Caco-2 (cell line): ENCODE data around the gene CEP19. TPM values are rescaled to one million over a fixed set of nuclear protein-coding genes. Genes with fewer than 3 reads are reported as not detected.

Experiments used
- BruUV-seq: library from RNA; stranded (reverse); fragments of 400-500 nt; replicated peaks from 2 replicates; lab custom pipeline; 2021; lab: Mats Ljungman, UMichigan
- CTCF ChIA-PET: fragments of 300-600 bp; sonication (Branson Sonifier 250); formaldehyde crosslinking; loops from one replicate; lab custom pipeline; 2022; ENCODE audit warnings: antibody characterized with exemption; lab: Charles Lee
- POLR2A ChIA-PET: fragments of 300-600 bp; sonication (Branson Sonifier 250); formaldehyde crosslinking; loops from one replicate; lab custom pipeline; 2022; ENCODE audit warnings: antibody characterized with exemption; lab: Charles Lee
- DNase-seq, 2 experiments: peaks; one replicate each; pipeline versions ENCODE4 v3.0.0 to v3.0.0-alpha.2; 2020 to 2022
- H3K27me3 ChIP-seq: replicated peaks from 2 replicates; pipeline ENCODE4 v1.6.0; 2011; ENCODE audit warnings: low read length; ENCODE audit not compliant: control insufficient read depth, insufficient read depth
- H3K36me3 ChIP-seq: 2 replicates; pipeline ENCODE4 v1.5.1; 2011; ENCODE audit warnings: low read length; ENCODE audit not compliant: control insufficient read depth, insufficient read depth
- H3K4me1 ChIP-seq: fragments of 250-450 bp; sonication (Bioruptor Pico); 2 replicates; pipeline ENCODE4 v1.5.1; 2020; ENCODE audit warnings: mild to moderate bottlenecking
- H3K4me3 ChIP-seq: 2 replicates; pipeline ENCODE4 v1.5.1; 2011; ENCODE audit warnings: low read depth, mild to moderate bottlenecking, control low read depth, low read length
- H3K9me3 ChIP-seq: fragments of 250-450 bp; sonication (Bioruptor Pico); 2 replicates; pipeline ENCODE4 v1.5.1; 2020; ENCODE audit warnings: mild to moderate bottlenecking, moderate library complexity
- H3K27ac Mint-ChIP-seq: one replicate; pipeline ENCODE4 v1.8.0; 2022; ENCODE audit warnings: mixed read lengths; ENCODE audit not compliant: unreplicated experiment
- H3K27me3 Mint-ChIP-seq: one replicate; pipeline ENCODE4 v1.8.0; 2022; ENCODE audit warnings: mixed read lengths; ENCODE audit not compliant: insufficient read depth, unreplicated experiment
- H3K36me3 Mint-ChIP-seq: one replicate; pipeline ENCODE4 v1.8.0; 2022; ENCODE audit warnings: mild to moderate bottlenecking, mixed read lengths; ENCODE audit not compliant: insufficient read depth, unreplicated experiment
- H3K4me1 Mint-ChIP-seq: one replicate; pipeline ENCODE4 v1.8.0; 2022; ENCODE audit warnings: low read depth, mixed read lengths; ENCODE audit not compliant: unreplicated experiment
- H3K4me3 Mint-ChIP-seq: one replicate; pipeline ENCODE4 v1.8.0; 2022; ENCODE audit warnings: mild to moderate bottlenecking, moderate library complexity, mixed read lengths; ENCODE audit not compliant: unreplicated experiment
- H3K9me3 Mint-ChIP-seq: one replicate; pipeline ENCODE4 v1.8.0; 2022; ENCODE audit warnings: mixed read lengths; ENCODE audit not compliant: unreplicated experiment
- CTCF ChIP-seq, 2 experiments: fragments of 200-600 bp in 1 of 2; IDR thresholded peaks; 1 replicate in 1 of 2; 2 replicates in 1 of 2; pipeline versions ENCODE4 v1.5.1 to v1.8.0; 2011 to 2022; ENCODE audit warnings: antibody characterized with exemption in 1 of 2, control low read depth in 1 of 2, inconsistent platforms in 1 of 2, low read depth in 1 of 2, low read length in 1 of 2, mild to moderate bottlenecking in 1 of 2, moderate library complexity in 1 of 2; ENCODE audit not compliant: insufficient read depth in 1 of 2, severe bottlenecking in 1 of 2, unreplicated experiment in 1 of 2
- intact Hi-C: fragments of 100-400 bp; cut with micrococcal nuclease; formaldehyde crosslinking; loops from one replicate; pipeline ENCODE4 v1.10.0; 2022; ENCODE audit not compliant: unreplicated experiment
- total RNA-seq: library from RNA; stranded (reverse); gene quantifications from 2 replicates; pipeline ENCODE4 v1.2.3, GENCODE V29; 2022

CEP19 gene
- total RNA-seq, 1 experiment from 2014 or later: 1.7 TPM

DNA sequence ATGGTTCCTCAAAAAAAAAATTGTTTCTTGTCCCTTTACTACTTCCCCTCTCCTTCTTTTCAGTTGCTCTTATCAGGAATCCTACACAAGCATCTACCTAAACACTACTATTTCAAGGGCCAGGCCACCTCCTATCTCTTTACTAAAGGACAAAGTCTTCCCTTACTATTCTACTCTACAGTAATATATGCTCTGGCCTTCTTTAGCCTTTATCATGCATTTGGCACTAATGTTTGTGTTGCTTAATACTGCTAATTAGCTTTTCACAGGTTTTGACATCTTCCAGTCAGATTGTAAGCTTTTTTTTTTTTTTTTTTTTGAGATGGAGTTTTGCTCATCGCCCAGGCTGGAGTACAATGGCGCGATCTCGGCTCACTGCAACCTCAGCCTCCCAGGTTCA lies 5.3 kb downstream of the CEP19 start:
- POLR2A ChIA-PET: no interaction called here
- no peaks in the 10 kb centered on the region for H3K4me1 ChIP-seq
- no peaks in the 10 kb centered on the region for H3K27me3 ChIP-seq
- Mint-ChIP-seq H3K9me3 (no peaks in the 10 kb centered on the region), H3K4me1 (no peaks in the 10 kb centered on the region), H3K27ac (no peak overlapping the region), H3K27me3 (no peaks in the 10 kb centered on the region), H3K36me3 (no peaks in the 10 kb centered on the region), H3K4me3 (no peak overlapping the region)
- no peak for TF ChIP-seq CTCF (IDR thresholded peaks at IDR 0.05; ENCODE audit: insufficient read depth in 1 of 2, low read depth in 1 of 2, low read length in 1 of 2, severe bottlenecking in 1 of 2, unreplicated experiment in 1 of 2)
- no peaks in the 10 kb centered on the region for H3K9me3 ChIP-seq
- intact Hi-C loops: no loop called here
- BruUV-seq: no TSS peak
- CTCF ChIA-PET: no interaction called here
- H3K36me3 ChIP-seq: no peaks in the 10 kb centered on the region
- H3K4me3 ChIP-seq: no peak overlapping the region
- no peak for DNase-seq

DNA sequence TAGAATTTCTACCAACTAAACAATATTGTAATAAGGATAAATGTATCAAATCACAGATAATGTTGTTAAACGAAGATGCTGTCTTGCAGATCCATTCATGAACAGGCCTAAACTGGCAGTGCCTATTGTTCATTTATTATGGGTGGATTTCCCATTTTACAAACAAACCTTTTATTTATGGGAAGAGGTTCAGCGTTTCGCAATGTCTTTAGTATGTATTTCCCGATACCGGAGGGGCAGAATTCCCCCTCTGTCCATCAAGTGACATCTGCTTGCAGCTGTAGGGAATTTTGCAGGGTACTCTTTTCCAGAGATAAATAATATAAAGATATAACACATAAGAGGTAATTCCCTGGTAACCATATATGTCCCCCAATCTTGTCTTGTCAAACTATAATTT lies 5.7 kb downstream of the CEP19 start:
- Mint-ChIP-seq H3K27ac (no peak overlapping the region), H3K36me3 (no peaks in the 10 kb centered on the region), H3K4me3 (no peak overlapping the region), H3K27me3 (no peaks in the 10 kb centered on the region), H3K4me1 (no peaks in the 10 kb centered on the region), H3K9me3 (no peaks in the 10 kb centered on the region)
- Histone ChIP-seq H3K9me3 (no peaks in the 10 kb centered on the region), H3K4me3 (no peak overlapping the region), H3K36me3 (no peaks in the 10 kb centered on the region), H3K4me1 (no peaks in the 10 kb centered on the region), H3K27me3 (no peaks in the 10 kb centered on the region)
- no peak for TF ChIP-seq CTCF (IDR thresholded peaks at IDR 0.05; ENCODE audit: insufficient read depth in 1 of 2, low read depth in 1 of 2, low read length in 1 of 2, severe bottlenecking in 1 of 2, unreplicated experiment in 1 of 2)
- no peak for DNase-seq
- POLR2A ChIA-PET: no interaction called here
- CTCF ChIA-PET: no interaction called here
- intact Hi-C loops: no loop called here
- BruUV-seq: no TSS peak

DNA sequence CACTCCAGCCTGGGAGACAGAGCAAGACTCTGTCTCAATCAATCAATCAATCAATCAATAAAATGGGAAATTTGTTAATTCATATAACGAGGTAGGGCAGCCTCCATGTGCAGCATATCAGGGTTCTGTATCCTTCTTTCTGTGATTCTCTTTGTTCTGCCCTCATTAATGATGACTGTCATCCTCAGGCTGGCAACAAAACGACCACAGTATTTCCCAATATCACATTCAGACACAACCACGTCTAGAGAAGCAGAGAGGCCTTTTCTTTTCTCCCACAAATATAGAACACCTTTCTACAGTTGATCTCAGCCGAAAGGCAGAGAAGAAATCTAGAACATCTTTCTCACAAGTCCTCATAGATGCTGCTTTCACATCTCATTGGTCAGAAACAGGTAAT lies 11.2 kb downstream of the CEP19 start:
- ChIA-PET CTCF (no interaction called here), POLR2A (no interaction called here)
- DNase-seq: no peak
- Mint-ChIP-seq H3K27me3 (no peaks in the 10 kb centered on the region), H3K9me3 (no peaks in the 10 kb centered on the region), H3K36me3 (peaks cover 5% of the 10 kb centered on the region), H3K4me1 (no peaks in the 10 kb centered on the region), H3K27ac (no peak overlapping the region), H3K4me3 (no peak overlapping the region)
- no peak for TF ChIP-seq CTCF (IDR thresholded peaks at IDR 0.05; ENCODE audit: insufficient read depth in 1 of 2, low read depth in 1 of 2, low read length in 1 of 2, severe bottlenecking in 1 of 2, unreplicated experiment in 1 of 2)
- BruUV-seq: no TSS peak
- Histone ChIP-seq H3K36me3 (no peaks in the 10 kb centered on the region), H3K4me3 (no peak overlapping the region), H3K27me3 (no peaks in the 10 kb centered on the region), H3K4me1 (no peaks in the 10 kb centered on the region), H3K9me3 (no peaks in the 10 kb centered on the region)
- intact Hi-C loops: no loop called here
